CD14-positive monocyte (primary cell): ENCODE data around the gene CHRNB4. TPM values are rescaled to one million over a fixed set of nuclear protein-coding genes. Genes with fewer than 3 reads are reported as not detected.

Source experiments
- DNase-seq, 3 donors: peaks; one replicate each; pipeline ENCODE4 v3.0.0-alpha.2; 2011 to 2022
- H2AFZ ChIP-seq: 2 replicates; pipeline ENCODE4 v1.6.0; 2012; ENCODE audit warnings: mild to moderate bottlenecking, low read depth, low read length, inconsistent platforms; ENCODE audit not compliant: insufficient read depth, poor library complexity, severe bottlenecking
- H3K27ac ChIP-seq, 2 donors: 1 replicate in 1 of 2; 2 replicates in 1 of 2; pipeline ENCODE4 v1.5.1; 2012 to 2013; ENCODE audit warnings: low read length in 2 of 2, control low read depth in 1 of 2, inconsistent platforms in 1 of 2, low read depth in 1 of 2, mild to moderate bottlenecking in 1 of 2
- H3K27me3 ChIP-seq, 2 donors: one replicate each; pipeline versions ENCODE4 v1.6.0 to v1.6.1; 2011 to 2013; ENCODE audit warnings: low read length in 2 of 2; ENCODE audit not compliant: control insufficient read depth in 2 of 2, insufficient read depth in 2 of 2
- H3K36me3 ChIP-seq, 2 donors: replicated peaks in 1 of 2; 1 replicate in 1 of 2; 2 replicates in 1 of 2; pipeline versions ENCODE4 v1.5.1 to v1.6.1; 2012 to 2013; ENCODE audit warnings: low read length in 2 of 2, control low read depth in 1 of 2, inconsistent platforms in 1 of 2, mild to moderate bottlenecking in 1 of 2; ENCODE audit not compliant: insufficient read depth in 2 of 2, control insufficient read depth in 1 of 2
- H3K4me1 ChIP-seq, 2 donors: 1 replicate in 1 of 2; 2 replicates in 1 of 2; pipeline versions ENCODE4 v1.5.1 to v1.6.1; 2012 to 2013; ENCODE audit warnings: low read length in 2 of 2, control low read depth in 1 of 2, inconsistent platforms in 1 of 2, mild to moderate bottlenecking in 1 of 2, moderate library complexity in 1 of 2; ENCODE audit not compliant: insufficient read depth in 2 of 2, control insufficient read depth in 1 of 2
- H3K4me2 ChIP-seq: replicated peaks from 2 replicates; pipeline ENCODE3; 2012; ENCODE audit warnings: low read length, moderate library complexity, mild to moderate bottlenecking; ENCODE audit not compliant: poor library complexity, severe bottlenecking; ENCODE audit errors: extremely low read depth
- H3K4me3 ChIP-seq, 3 experiments: fragments of 200-600 bp in 1 of 3; sonication (generic) in 1 of 3; replicated peaks in 1 of 3; 1 replicate in 2 of 3; 2 replicates in 1 of 3; pipeline ENCODE4 v1.5.1; 2011 to 2013; ENCODE audit warnings: low read length in 3 of 3, mild to moderate bottlenecking in 3 of 3, control low read depth in 2 of 3, low read depth in 2 of 3, inconsistent platforms in 1 of 3, moderate library complexity in 1 of 3
- H3K79me2 ChIP-seq: 2 replicates; pipeline ENCODE4 v1.6.0; 2012; ENCODE audit warnings: mild to moderate bottlenecking, control low read depth, inconsistent platforms, low read length, moderate library complexity; ENCODE audit not compliant: insufficient read depth
- H3K9ac ChIP-seq: 2 replicates; pipeline ENCODE4 v1.6.0; 2017; ENCODE audit warnings: low read length, mild to moderate bottlenecking; ENCODE audit not compliant: insufficient read depth, poor library complexity, severe bottlenecking
- H3K9me3 ChIP-seq, 2 donors: replicated peaks in 1 of 2; 1 replicate in 1 of 2; 2 replicates in 1 of 2; pipeline versions ENCODE4 v1.5.1 to v1.6.1; 2012 to 2013; ENCODE audit warnings: low read length in 2 of 2, control low read depth in 1 of 2; ENCODE audit not compliant: control insufficient read depth in 1 of 2, insufficient read depth in 1 of 2
- H4K20me1 ChIP-seq: 2 replicates; pipeline ENCODE4 v1.6.0; 2012; ENCODE audit warnings: mild to moderate bottlenecking, low read length, control low read depth, moderate library complexity; ENCODE audit not compliant: insufficient read depth
- H3K27ac Mint-ChIP-seq, 7 donors: one replicate each; pipeline ENCODE4 v1.8.0; 2020; ENCODE audit warnings: mild to moderate bottlenecking in 7 of 7, mixed read lengths in 7 of 7, moderate library complexity in 6 of 7, inconsistent platforms in 2 of 7
- H3K27me3 Mint-ChIP-seq, 3 donors: one replicate each; pipeline ENCODE4 v1.8.0; 2021 to 2022; ENCODE audit warnings: low read depth in 3 of 3, mild to moderate bottlenecking in 3 of 3, mixed read lengths in 3 of 3, moderate library complexity in 3 of 3, inconsistent platforms in 1 of 3
- H3K36me3 Mint-ChIP-seq, 2 donors: one replicate each; pipeline ENCODE4 v1.8.0; 2020; ENCODE audit warnings: mixed read lengths in 2 of 2, inconsistent platforms in 1 of 2, mild to moderate bottlenecking in 1 of 2
- H3K4me1 Mint-ChIP-seq: one replicate; pipeline ENCODE4 v1.8.0; 2020; ENCODE audit warnings: mild to moderate bottlenecking, mixed read lengths
- H3K4me3 Mint-ChIP-seq, 2 donors: one replicate each; pipeline ENCODE4 v1.8.0; 2020; ENCODE audit warnings: mild to moderate bottlenecking in 2 of 2, mixed read lengths in 2 of 2, moderate library complexity in 1 of 2
- H3K9me3 Mint-ChIP-seq, 7 donors: one replicate each; pipeline ENCODE4 v1.8.0; 2020 to 2022; ENCODE audit warnings: mixed read lengths in 7 of 7, mild to moderate bottlenecking in 6 of 7, moderate library complexity in 6 of 7, inconsistent platforms in 2 of 7
- CTCF ChIP-seq: fragments of 200-600 bp; IDR thresholded peaks from one replicate; pipeline ENCODE4 v1.8.0; 2022; ENCODE audit warnings: antibody characterized with exemption, mild to moderate bottlenecking
- WGBS: methylation state at CpG from one replicate; pipeline ENCODE4 v1.1.5; 2013; ENCODE audit warnings: missing lambda C conversion rate; ENCODE audit not compliant: insufficient coverage; 5-methylcytosine and 5-hydroxymethylcytosine counted together
- intact Hi-C, 2 donors: fragments of 100-400 bp; cut with micrococcal nuclease; formaldehyde crosslinking; loops; one replicate each; pipeline versions ENCODE4 v1.15.0 to v1.15.1; 2023
- polyA plus RNA-seq, 3 donors: library from polyadenylated mRNA; depleted of rRNA in 1 of 3; unstranded in 2 of 3; stranded (reverse) in 1 of 3; fragments of 300-500 nt in 2 of 3; fragments of >200 nt in 1 of 3; fragmentation: Illumina TruSeq in 2 of 3; gene quantifications; 1 replicate in 2 of 3; 2 replicates in 1 of 3; pipeline ENCODE4 v1.2.3, GENCODE V29; 2012 to 2021

The CHRNB4 gene
- polyA plus RNA-seq, 3 donors = not detected

DNA sequence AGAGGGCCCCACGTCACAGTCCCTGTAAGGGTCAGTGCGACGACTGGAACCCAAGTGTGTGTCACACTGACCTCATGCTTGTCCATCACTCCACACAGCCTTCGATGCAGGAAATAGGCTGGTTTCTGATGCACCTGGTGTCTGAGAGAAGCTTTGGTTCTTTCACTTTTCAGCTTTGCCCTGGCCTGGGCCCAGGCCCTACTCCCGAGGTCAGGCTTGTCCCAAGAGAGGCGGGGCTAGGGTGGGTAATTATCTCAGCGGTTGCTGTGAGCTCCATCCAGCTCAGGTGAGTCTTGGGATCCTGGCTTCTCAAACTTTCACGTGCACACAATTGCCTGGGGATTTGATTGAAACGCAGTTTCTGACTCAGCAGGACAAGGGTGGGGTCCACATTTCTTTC is 19.6 kb upstream of the CHRNB4 start:
- WGBS = 61% methylated on average over 5 of the region's 9 CpGs

DNA sequence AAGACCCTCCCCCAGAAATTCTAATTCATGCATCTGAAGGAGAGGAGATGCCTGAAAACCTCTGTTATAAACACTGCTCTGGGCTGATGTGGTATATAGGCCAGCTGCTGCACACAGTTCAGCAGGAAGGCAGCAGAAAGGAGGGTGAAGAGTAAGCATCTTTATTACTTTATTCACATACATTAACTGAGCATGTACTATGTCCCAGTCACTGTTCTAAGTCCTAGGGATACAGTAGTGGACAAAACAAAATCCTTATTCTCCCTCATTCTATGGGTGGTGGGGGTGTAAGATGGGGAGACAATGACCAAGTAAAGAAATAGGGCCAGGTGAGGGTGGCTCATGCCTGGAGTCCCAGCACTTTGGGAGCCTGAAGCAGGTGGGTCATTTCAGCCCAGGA is 17.8 kb upstream of the CHRNB4 start:
- no peaks in the 10 kb centered on the region for H3K79me2 ChIP-seq
- no peaks in the 10 kb centered on the region for H4K20me1 ChIP-seq
- Mint-ChIP-seq H3K4me1 (peaks cover 2% of the 10 kb centered on the region), H3K27ac (no peak overlapping the region), H3K4me3 (no peak overlapping the region), H3K9me3 (no peaks in the 10 kb centered on the region), H3K36me3 (no peaks in the 10 kb centered on the region), H3K27me3 (peaks cover 2 to 3% (median 2%) of the 10 kb centered on the region in 3 donors)
- H3K4me1 ChIP-seq = no peaks in the 10 kb centered on the region
- no peak for TF ChIP-seq CTCF
- H2AFZ ChIP-seq = no peak overlapping the region
- no peak for DNase-seq
- H3K4me2 ChIP-seq = no peak overlapping the region
- no peaks in the 10 kb centered on the region for H3K36me3 ChIP-seq
- intact Hi-C loops = no loop called here
- H3K9ac ChIP-seq = no peak overlapping the region
- no peak overlapping the region for H3K4me3 ChIP-seq
- H3K27me3 ChIP-seq = no peaks in the 10 kb centered on the region
- no peak overlapping the region for H3K27ac ChIP-seq
- no peaks in the 10 kb centered on the region for H3K9me3 ChIP-seq

More for the DNA sequence above, 19.6 kb upstream of the CHRNB4 start:
- Histone ChIP-seq H3K27ac (no peak overlapping the region), H3K9me3 (no peaks in the 10 kb centered on the region), H3K27me3 (no peaks in the 10 kb centered on the region), H3K9ac (no peak overlapping the region), H2AFZ (no peak overlapping the region), H3K79me2 (no peaks in the 10 kb centered on the region), H3K4me2 (no peak overlapping the region), H3K4me3 (no peak overlapping the region), H3K36me3 (no peaks in the 10 kb centered on the region), H3K4me1 (no peaks in the 10 kb centered on the region), H4K20me1 (no peaks in the 10 kb centered on the region)
- no peak overlapping the region for H3K27ac Mint-ChIP-seq
- H3K4me3 Mint-ChIP-seq = no peak overlapping the region
- H3K27me3 Mint-ChIP-seq = peaks cover 1 to 2% (median 2%) of the 10 kb centered on the region in 3 donors
- no peak for DNase-seq
- intact Hi-C loops = no loop called here
- no peaks in the 10 kb centered on the region for H3K36me3 Mint-ChIP-seq
- no peaks in the 10 kb centered on the region for H3K9me3 Mint-ChIP-seq
- H3K4me1 Mint-ChIP-seq = peaks cover 2% of the 10 kb centered on the region
- TF ChIP-seq CTCF = no peak
